Measurements from ENCODE around the gene UTP3.

- TF ChIP-seq CTCF (IDR thresholded peaks at IDR 0.05): no peak
- no peak for TF ChIP-seq POLR2A (IDR thresholded peaks at IDR 0.05)
These were observed 46.6 kb downstream of the UTP3 start for GRCh38 chr4:70734971-70735370.

Data from ovary (tissue), 3 donors.